Subcutaneous abdominal adipose tissue (tissue), 5 donors: ENCODE measurements around the gene LCT.
"Not testable (repeated sequence)": the region's sequence is repeated elsewhere in the genome, so short reads cannot be mapped to it uniquely, and the experiment has no call there.

ENCODE experiments used
- H3K27ac ChIP-seq: one replicate; pipeline ENCODE4 v1.7.0; 2013; ENCODE audit warnings: low read depth, mild to moderate bottlenecking, inconsistent platforms, low read length, moderate library complexity
- H3K27me3 ChIP-seq, 5 donors: one replicate each; pipeline ENCODE4 v1.7.0; 2013; ENCODE audit warnings: low read length in 5 of 5, inconsistent platforms in 1 of 5; ENCODE audit not compliant: control insufficient read depth in 5 of 5, insufficient read depth in 4 of 5
- H3K36me3 ChIP-seq, 5 donors: one replicate each; pipeline ENCODE4 v1.7.0; 2013; ENCODE audit warnings: low read length in 5 of 5; ENCODE audit not compliant: control insufficient read depth in 5 of 5, insufficient read depth in 5 of 5
- H3K4me1 ChIP-seq, 5 donors: one replicate each; pipeline ENCODE4 v1.7.0; 2013; ENCODE audit warnings: low read length in 5 of 5, mild to moderate bottlenecking in 3 of 5, moderate library complexity in 1 of 5; ENCODE audit not compliant: control insufficient read depth in 5 of 5, insufficient read depth in 5 of 5
- H3K4me3 ChIP-seq, 5 donors: one replicate each; pipeline ENCODE4 v1.7.0; 2013; ENCODE audit warnings: low read length in 5 of 5, low read depth in 1 of 5
- H3K9ac ChIP-seq, 5 donors: one replicate each; pipeline ENCODE4 v1.7.0; 2013; ENCODE audit warnings: low read length in 5 of 5, mild to moderate bottlenecking in 4 of 5, moderate library complexity in 3 of 5
- H3K9me3 ChIP-seq, 5 donors: one replicate each; pipeline ENCODE4 v1.7.0; 2013; ENCODE audit warnings: low read length in 5 of 5; ENCODE audit not compliant: control insufficient read depth in 5 of 5
- donor health status: healthy.
- donor health status: healthy.
- donor health status: healthy.
- donor health status: healthy.
- donor health status: healthy.

LCT gene

GRCh38 chr2:135800513-135801460 is 36.2 kb downstream of the LCT start:
- no peak overlapping the region for H3K27ac ChIP-seq
- peaks cover 0 to 7% (median 5%) of the 10 kb centered on the region in 5 donors for H3K4me1 ChIP-seq
- no peak overlapping the region for H3K9ac ChIP-seq
- H3K36me3 ChIP-seq = no peaks in the 10 kb centered on the region
- H3K9me3 ChIP-seq = peaks cover 0 to 13% (median 4%) of the 10 kb centered on the region in 5 donors
- no peaks in the 10 kb centered on the region for H3K27me3 ChIP-seq
- H3K4me3 ChIP-seq = no peak overlapping the region

- H3K4me1 ChIP-seq = peaks cover 0 to 7% (median 6%) of the 10 kb centered on the region in 5 donors
- no peaks in the 10 kb centered on the region for H3K36me3 ChIP-seq
- no peak overlapping the region for H3K9ac ChIP-seq
- H3K9me3 ChIP-seq = peaks cover 0 to 13% (median 4%) of the 10 kb centered on the region in 5 donors
- no peak overlapping the region for H3K4me3 ChIP-seq
- no peak overlapping the region for H3K27ac ChIP-seq
- H3K27me3 ChIP-seq = no peaks in the 10 kb centered on the region
Measured at GRCh38 chr2:135799738-135800137, 37.2 kb downstream of the LCT start.

GRCh38 chr2:135798762-135799161 is 38.2 kb downstream of the LCT start:
- Histone ChIP-seq H3K4me1 (peaks cover 0 to 11% (median 7%) of the 10 kb centered on the region in 5 donors), H3K9ac (no peak overlapping the region), H3K27me3 (no peaks in the 10 kb centered on the region), H3K9me3 (peaks cover 0 to 13% (median 4%) of the 10 kb centered on the region in 5 donors), H3K36me3 (no peaks in the 10 kb centered on the region), H3K27ac (no peak overlapping the region), H3K4me3 (no peak overlapping the region)

GRCh38 chr2:135798275-135798705 is 38.7 kb downstream of the LCT start:
- Histone ChIP-seq H3K9me3 (peaks cover 0 to 13% (median 4%) of the 10 kb centered on the region in 5 donors), H3K4me1 (peaks cover 0 to 11% (median 7%) of the 10 kb centered on the region in 5 donors), H3K9ac (no peak overlapping the region), H3K36me3 (no peaks in the 10 kb centered on the region), H3K27ac (no peak overlapping the region), H3K27me3 (no peaks in the 10 kb centered on the region), H3K4me3 (no peak overlapping the region)

GRCh38 chr2:135797497-135798274 is 39.3 kb downstream of the LCT start:
- Histone ChIP-seq H3K4me3 (no peak overlapping the region), H3K9me3 (peaks cover 0 to 13% (median 4%) of the 10 kb centered on the region in 5 donors), H3K4me1 (peaks cover 0 to 11% (median 7%) of the 10 kb centered on the region in 5 donors), H3K27me3 (no peaks in the 10 kb centered on the region), H3K36me3 (no peaks in the 10 kb centered on the region), H3K27ac (no peak overlapping the region), H3K9ac (no peak overlapping the region)

GRCh38 chr2:135796606-135797005 is 40.4 kb downstream of the LCT start:
- H3K36me3 ChIP-seq = no peaks in the 10 kb centered on the region
- H3K9me3 ChIP-seq = peaks cover 0 to 13% (median 4%) of the 10 kb centered on the region in 5 donors
- H3K27ac ChIP-seq = no peak overlapping the region
- no peak overlapping the region for H3K4me3 ChIP-seq
- peaks cover 0 to 11% (median 7%) of the 10 kb centered on the region in 5 donors for H3K4me1 ChIP-seq
- H3K27me3 ChIP-seq = no peaks in the 10 kb centered on the region
- H3K9ac ChIP-seq = no peak overlapping the region

GRCh38 chr2:135795641-135796040 is 41.3 kb downstream of the LCT start:
- not testable (repeated sequence) for H3K9ac ChIP-seq, H3K9me3 ChIP-seq, H3K27ac ChIP-seq, H3K27me3 ChIP-seq, H3K36me3 ChIP-seq, H3K4me3 ChIP-seq
- peaks cover 0 to 11% (median 7%) of the 10 kb centered on the region in 5 donors for H3K4me1 ChIP-seq

- Histone ChIP-seq H3K4me1 (peaks cover 0 to 10% (median 2%) of the 10 kb centered on the region in 5 donors), H3K27me3 (no peaks in the 10 kb centered on the region), H3K9ac (no peak overlapping the region), H3K27ac (no peak overlapping the region), H3K4me3 (no peak overlapping the region), H3K9me3 (no peaks in the 10 kb centered on the region), H3K36me3 (peaks cover 0 to 3% (median 0%) of the 10 kb centered on the region in 5 donors)
Measured at GRCh38 chr2:135792401-135793150, 44.4 kb downstream of the LCT start.

GRCh38 chr2:135791418-135792190 is 45.4 kb downstream of the LCT start:
- no peaks in the 10 kb centered on the region for H3K9me3 ChIP-seq
- no peak overlapping the region for H3K9ac ChIP-seq
- peaks cover 0 to 6% (median 0%) of the 10 kb centered on the region in 5 donors for H3K4me1 ChIP-seq
- H3K27ac ChIP-seq = no peak overlapping the region
- H3K36me3 ChIP-seq = peaks cover 0 to 8% (median 5%) of the 10 kb centered on the region in 5 donors
- H3K4me3 ChIP-seq = no peak overlapping the region
- H3K27me3 ChIP-seq = no peaks in the 10 kb centered on the region
